WTC11 (cell line): ENCODE data around the gene ZSCAN18.

Source experiments
- ATF3 ChIP-seq: sonication (generic); formaldehyde crosslinking; conservative IDR thresholded peaks from 2 replicates; pipeline ENCODE4 v1.8.1; 2022; ENCODE audit warnings: mild to moderate bottlenecking, missing genetic modification reagents
- CTCF ChIP-seq: fragments of 200-600 bp; IDR thresholded peaks from 2 replicates; pipeline ENCODE4 v1.8.0; 2022; ENCODE audit warnings: antibody characterized with exemption
- FOXJ3 ChIP-seq: sonication (generic); formaldehyde crosslinking; IDR thresholded peaks from 2 replicates; pipeline ENCODE4 v1.9.0; 2021; ENCODE audit warnings: missing genetic modification reagents, mild to moderate bottlenecking, borderline replicate concordance
- SP1 ChIP-seq: sonication (generic); formaldehyde crosslinking; conservative IDR thresholded peaks from 2 replicates; pipeline ENCODE4 v1.8.1; 2022; ENCODE audit warnings: missing genetic modification reagents
- TEAD4 ChIP-seq: sonication (generic); formaldehyde crosslinking; IDR thresholded peaks from 2 replicates; pipeline ENCODE4 v1.8.0; 2022; ENCODE audit warnings: mild to moderate bottlenecking, missing genetic modification reagents
- TP53 ChIP-seq: sonication (generic); formaldehyde crosslinking; IDR thresholded peaks from 2 replicates; pipeline ENCODE4 v1.8.1; 2023; ENCODE audit warnings: mild to moderate bottlenecking, missing genetic modification reagents
- ZBTB21 ChIP-seq: sonication (generic); formaldehyde crosslinking; IDR thresholded peaks from 2 replicates; pipeline ENCODE4 v1.8.1; 2023; ENCODE audit warnings: mild to moderate bottlenecking, missing genetic modification reagents, borderline replicate concordance
- ZNF416 ChIP-seq: fragments of 250-450 bp; sonication (Bioruptor Pico); IDR thresholded peaks from 2 replicates; pipeline ENCODE4 v1.9.0; 2021; ENCODE audit warnings: mild to moderate bottlenecking, inconsistent platforms
- TF ChIP-seq, protein P1 (sequence below): sonication (generic); formaldehyde crosslinking; IDR thresholded peaks from 2 replicates; pipeline ENCODE4 v1.8.0; 2022; ENCODE audit warnings: mild to moderate bottlenecking, missing genetic modification reagents
- TF ChIP-seq, protein P2 (sequence below): sonication (generic); formaldehyde crosslinking; IDR thresholded peaks from 2 replicates; pipeline ENCODE4 v1.8.1; 2023; ENCODE audit warnings: mild to moderate bottlenecking, missing genetic modification reagents

- TF ChIP-seq CTCF: no peak
- TF ChIP-seq TEAD4 (CRISPR knock-in tag): no peak
- TF ChIP-seq, protein P1, sequence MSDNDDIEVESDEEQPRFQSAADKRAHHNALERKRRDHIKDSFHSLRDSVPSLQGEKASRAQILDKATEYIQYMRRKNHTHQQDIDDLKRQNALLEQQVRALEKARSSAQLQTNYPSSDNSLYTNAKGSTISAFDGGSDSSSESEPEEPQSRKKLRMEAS: no peak
- no peak for TF ChIP-seq ATF3 (CRISPR knock-in tag)
- no peak for TF ChIP-seq SP1
- no peak for TF ChIP-seq ZBTB21 (CRISPR knock-in tag)
- no peak for TF ChIP-seq ZNF416
- no peak for TF ChIP-seq FOXJ3 (CRISPR knock-in tag)
- TF ChIP-seq, protein P2, sequence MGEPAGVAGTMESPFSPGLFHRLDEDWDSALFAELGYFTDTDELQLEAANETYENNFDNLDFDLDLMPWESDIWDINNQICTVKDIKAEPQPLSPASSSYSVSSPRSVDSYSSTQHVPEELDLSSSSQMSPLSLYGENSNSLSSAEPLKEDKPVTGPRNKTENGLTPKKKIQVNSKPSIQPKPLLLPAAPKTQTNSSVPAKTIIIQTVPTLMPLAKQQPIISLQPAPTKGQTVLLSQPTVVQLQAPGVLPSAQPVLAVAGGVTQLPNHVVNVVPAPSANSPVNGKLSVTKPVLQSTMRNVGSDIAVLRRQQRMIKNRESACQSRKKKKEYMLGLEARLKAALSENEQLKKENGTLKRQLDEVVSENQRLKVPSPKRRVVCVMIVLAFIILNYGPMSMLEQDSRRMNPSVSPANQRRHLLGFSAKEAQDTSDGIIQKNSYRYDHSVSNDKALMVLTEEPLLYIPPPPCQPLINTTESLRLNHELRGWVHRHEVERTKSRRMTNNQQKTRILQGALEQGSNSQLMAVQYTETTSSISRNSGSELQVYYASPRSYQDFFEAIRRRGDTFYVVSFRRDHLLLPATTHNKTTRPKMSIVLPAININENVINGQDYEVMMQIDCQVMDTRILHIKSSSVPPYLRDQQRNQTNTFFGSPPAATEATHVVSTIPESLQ: no peak
- no peak for TF ChIP-seq TP53
These were observed 682 bp downstream of the ZSCAN18 start for GRCh38 chr19:58097349-58097748.
